A549 (cell line): ENCODE data around the gene LGR5. TPM values are rescaled to one million over a fixed set of nuclear protein-coding genes. Genes with fewer than 3 reads are reported as not detected.

Experiments
- ATAC-seq, 2 experiments: fragments of 200-7000 bp in 1 of 2; fragments of >200 bp in 1 of 2; cut with Nextera tagmentation in 1 of 2; cut with Tn5 transposase in 1 of 2; 3 replicates each; pipeline versions ENCODE4 v1.8.0 to v1.9.1; 2018 to 2020; ENCODE audit warnings: mild to moderate bottlenecking in 1 of 2, moderate library complexity in 1 of 2
- CTCF ChIA-PET: fragments of 300-600 bp; sonication (Branson Sonifier 250); formaldehyde crosslinking; extraction: SDS; loops from one replicate; lab custom pipeline; 2021; ENCODE audit warnings: antibody characterized with exemption, inconsistent platforms; lab: Yijun Ruan, JAX
- POLR2A ChIA-PET: fragments of 350-600 bp; formaldehyde crosslinking; extraction: SDS; loops from one replicate; lab custom pipeline; 2021; ENCODE audit warnings: antibody characterized with exemption, inconsistent platforms; lab: Yijun Ruan, JAX
- DNase-seq, 2 experiments: peaks; one replicate each; pipeline versions ENCODE4 v3.0.0 to v3.0.0-alpha.2; 2011 to 2016; ENCODE audit warnings: low read depth in 1 of 2, low spot score in 1 of 2
- FAIRE-seq: peaks from 2 replicates; lab custom pipeline; 2011; peaks lifted over from hg19 to GRCh38; lab: Jason Lieb, UNC
- H3K27ac ChIP-seq, 2 experiments: fragments of >200 bp; sonication (Bioruptor Twin); formaldehyde crosslinking; 3 replicates each; pipeline ENCODE4 v1.5.1; 2016 to 2017
- H3K4me1 ChIP-seq: fragments of >200 bp; sonication (Bioruptor Twin); formaldehyde crosslinking; 3 replicates; pipeline ENCODE4 v1.6.1; 2016
- H3K4me2 ChIP-seq: fragments of >200 bp; sonication (Bioruptor Twin); formaldehyde crosslinking; 3 replicates; pipeline ENCODE4 v1.6.1; 2016
- H3K4me3 ChIP-seq: fragments of >200 bp; sonication (Bioruptor Twin); formaldehyde crosslinking; 3 replicates; pipeline ENCODE4 v1.5.1; 2016
- H3K9me3 ChIP-seq: fragments of >200 bp; sonication (Bioruptor Twin); formaldehyde crosslinking; 3 replicates; pipeline ENCODE4 v1.6.1; 2016
- CBX2 ChIP-seq: fragments of 200-600 bp; sonication (generic); IDR thresholded peaks from 2 replicates; pipeline ENCODE4 v1.6.1; 2016; ENCODE audit warnings: low read depth, mild to moderate bottlenecking, borderline replicate concordance
- CEBPB ChIP-seq, 2 experiments: fragments of >200 bp in 1 of 2; sonication (Bioruptor Twin) in 1 of 2; formaldehyde crosslinking in 1 of 2; IDR thresholded peaks; 2 replicates each; pipeline ENCODE4 v1.6.1; 2012 to 2016
- CHD4 ChIP-seq: fragments of 200-600 bp; sonication (generic); IDR thresholded peaks from 2 replicates; pipeline ENCODE4 v1.6.1; 2016; ENCODE audit warnings: antibody characterized with exemption, mild to moderate bottlenecking, borderline replicate concordance
- EHF ChIP-seq: fragments of 250-450 bp; sonication (Bioruptor Pico); IDR thresholded peaks from 2 replicates; pipeline ENCODE4 v1.5.0; 2020; ENCODE audit warnings: mild to moderate bottlenecking
- EHMT2 ChIP-seq: fragments of 200-600 bp; sonication (generic); IDR thresholded peaks from 2 replicates; pipeline ENCODE4 v1.6.1; 2016; ENCODE audit warnings: antibody characterized with exemption, low read depth, mild to moderate bottlenecking, moderate library complexity
- FOSB ChIP-seq: fragments of 250-450 bp; sonication (Bioruptor Pico); IDR thresholded peaks from 2 replicates; pipeline ENCODE4 v1.5.0; 2020; ENCODE audit warnings: mild to moderate bottlenecking, moderate library complexity
- FOSL2 ChIP-seq, 2 experiments: fragments of 450-650 bp in 1 of 2; fragments of >200 bp in 1 of 2; sonication (Bioruptor Twin) in 1 of 2; formaldehyde crosslinking; IDR thresholded peaks; 2 replicates each; pipeline versions ENCODE4 v1.5.0 to v1.6.1; 2016 to 2020; ENCODE audit warnings: mild to moderate bottlenecking in 1 of 2, moderate library complexity in 1 of 2
- GATA3 ChIP-seq: IDR thresholded peaks from 2 replicates; pipeline ENCODE4 v1.6.1; 2012; ENCODE audit warnings: borderline replicate concordance
- HOXA7 ChIP-seq: fragments of 250-450 bp; sonication (Bioruptor Pico); IDR thresholded peaks from 2 replicates; pipeline ENCODE4 v1.5.0; 2020; ENCODE audit warnings: mild to moderate bottlenecking, moderate library complexity
- HOXB13 ChIP-seq: fragments of 250-450 bp; sonication (Bioruptor Pico); IDR thresholded peaks from 2 replicates; pipeline ENCODE4 v1.5.0; 2020; ENCODE audit warnings: low read depth, mild to moderate bottlenecking, moderate library complexity
- JUN ChIP-seq, 2 experiments: fragments of >200 bp; sonication (Bioruptor Twin); formaldehyde crosslinking; IDR thresholded peaks; 2 replicates in 1 of 2; 3 replicates in 1 of 2; pipeline ENCODE4 v1.6.1; 2016 to 2017
- KDM1A ChIP-seq: fragments of 200-600 bp; sonication (generic); IDR thresholded peaks from 2 replicates; pipeline ENCODE4 v1.6.1; 2016; ENCODE audit warnings: low read depth, mild to moderate bottlenecking
- KDM5A ChIP-seq: fragments of 200-600 bp; sonication (generic); IDR thresholded peaks from 2 replicates; pipeline ENCODE4 v1.6.1; 2016; ENCODE audit warnings: antibody characterized with exemption, mild to moderate bottlenecking
- MAZ ChIP-seq: fragments of 150-350 bp; IDR thresholded peaks from 2 replicates; pipeline ENCODE4 v1.6.1; 2014; ENCODE audit warnings: antibody characterized with exemption, low read depth, low read length, borderline replicate concordance
- NR3C1 ChIP-seq: fragments of >200 bp; sonication (Bioruptor Twin); formaldehyde crosslinking; IDR thresholded peaks from 3 replicates; pipeline ENCODE4 v1.6.1; 2017
- PHF8 ChIP-seq: fragments of 200-600 bp; sonication (generic); IDR thresholded peaks from 2 replicates; pipeline ENCODE4 v1.6.1; 2016; ENCODE audit warnings: low read depth, mild to moderate bottlenecking, antibody characterized with exemption, moderate library complexity, borderline replicate concordance
- POLR2A ChIP-seq: IDR thresholded peaks from 2 replicates; pipeline ENCODE4 v1.6.1; 2012; ENCODE audit warnings: mild to moderate bottlenecking, low read length
- RAD21 ChIP-seq, 2 experiments: fragments of >200 bp in 1 of 2; sonication (Bioruptor Twin) in 1 of 2; formaldehyde crosslinking in 1 of 2; IDR thresholded peaks in 1 of 2; conservative IDR thresholded peaks in 1 of 2; 2 replicates in 1 of 2; 3 replicates in 1 of 2; pipeline ENCODE4 v1.6.1; 2012 to 2018; ENCODE audit warnings: inconsistent platforms in 1 of 2
- SREBF2 ChIP-seq: fragments of 450-650 bp; IDR thresholded peaks from 2 replicates; pipeline ENCODE4 v1.6.1; 2014; ENCODE audit warnings: mild to moderate bottlenecking, moderate library complexity
- TFCP2L1 ChIP-seq: fragments of 250-450 bp; sonication (Bioruptor Pico); IDR thresholded peaks from 2 replicates; pipeline ENCODE4 v1.5.0; 2021; ENCODE audit warnings: mild to moderate bottlenecking
- ZC3H11A ChIP-seq: fragments of 450-650 bp; IDR thresholded peaks from 2 replicates; pipeline ENCODE4 v1.6.1; 2014; ENCODE audit warnings: antibody characterized with exemption, mild to moderate bottlenecking
- WGBS: methylation state at CpG from one replicate; pipeline ENCODE4 v1.1.6; 2017; ENCODE audit errors: missing lambda C conversion rate; 5-methylcytosine and 5-hydroxymethylcytosine counted together
- polyA plus RNA-seq, 4 experiments: library from polyadenylated mRNA; depleted of rRNA in 3 of 4; stranded (reverse); fragments of >200 nt; fragmentation: RNase III in 1 of 4; extraction: RNeasy Plus Mini Kit Qiagen cat#74134 plus additional on column Dnase treatment in 1 of 4; gene quantifications; 2 replicates in 3 of 4; 3 replicates in 1 of 4; pipeline ENCODE4 v1.2.3, GENCODE V29; 2011 to 2017
- TF ChIP-seq, protein P1 (sequence below): IDR thresholded peaks from 2 replicates; pipeline ENCODE4 v1.6.1; 2012
- TF ChIP-seq, protein P2 (sequence below): fragments of >200 bp; sonication (Bioruptor Twin); formaldehyde crosslinking; IDR thresholded peaks from 3 replicates; pipeline ENCODE4 v1.5.1; 2016
- TF ChIP-seq, protein P3 (sequence below): fragments of >200 bp; sonication (Bioruptor Twin); formaldehyde crosslinking; IDR thresholded peaks from 3 replicates; pipeline ENCODE4 v1.6.1; 2016
- TF ChIP-seq, protein P4 (sequence below): fragments of >200 bp; sonication (Bioruptor Twin); formaldehyde crosslinking; IDR thresholded peaks from 2 replicates; pipeline ENCODE4 v1.6.1; 2016

Gene LGR5
- polyA plus RNA-seq, 2 of the 4 experiments (the other 2 are of a cell fraction), result not detected

DNA sequence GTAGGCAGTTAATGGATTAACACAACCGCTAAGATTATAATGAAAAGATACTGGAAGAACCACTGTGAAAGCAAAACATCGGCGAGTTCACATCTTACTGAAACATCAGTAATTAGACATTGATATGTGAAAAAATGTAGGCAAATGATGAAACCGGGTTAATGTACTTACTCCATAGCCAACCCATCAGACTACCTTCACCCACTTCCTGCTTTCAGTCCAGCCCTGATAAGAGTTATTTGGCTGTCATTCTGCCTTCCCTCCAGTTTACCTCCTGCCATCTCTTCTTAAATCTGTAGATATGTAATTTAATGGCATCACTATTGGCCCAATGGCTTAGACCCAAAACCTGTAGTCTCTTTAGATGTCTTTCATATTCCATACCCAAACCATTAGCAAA is 46.0 kb upstream of the LGR5 start:
- ChIA-PET POLR2A (no interaction called here), CTCF (interaction anchor here (1.5 kb wide), 2 partner anchors 30 to 198 kb away, joined by 3 to 5 read pairs; no protein-coding TSS in a partner anchor)
- Histone ChIP-seq H3K4me1 (peaks cover 6% of the 10 kb centered on the region; the same call in 1 of the 3 replicates), H3K9me3 (no peaks in the 10 kb centered on the region), H3K27ac (no peak overlapping the region), H3K4me3 (no peak overlapping the region), H3K4me2 (no peak overlapping the region)
- FAIRE-seq, result no peak
- no peak for DNase-seq
- TF ChIP-seq JUN (IDR thresholded peaks at IDR 0.05) (no peak), FOSB (no peak), KDM5A (no peak), TFCP2L1 (CRISPR knock-in tag) (no peak), KDM1A (no peak), CBX2 (no peak), MAZ (no peak), EHMT2 (no peak), CHD4 (no peak), RAD21 (conservative IDR thresholded peaks at IDR 0.05 in 1 of 2, IDR thresholded peaks at IDR 0.05 in 1 of 2) (no peak), POLR2A (no peak), HOXB13 (CRISPR knock-in tag) (no peak), HOXA7 (CRISPR knock-in tag) (no peak)
- TF ChIP-seq, protein P1, sequence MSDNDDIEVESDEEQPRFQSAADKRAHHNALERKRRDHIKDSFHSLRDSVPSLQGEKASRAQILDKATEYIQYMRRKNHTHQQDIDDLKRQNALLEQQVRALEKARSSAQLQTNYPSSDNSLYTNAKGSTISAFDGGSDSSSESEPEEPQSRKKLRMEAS, result no peak
- TF ChIP-seq, protein P2, sequence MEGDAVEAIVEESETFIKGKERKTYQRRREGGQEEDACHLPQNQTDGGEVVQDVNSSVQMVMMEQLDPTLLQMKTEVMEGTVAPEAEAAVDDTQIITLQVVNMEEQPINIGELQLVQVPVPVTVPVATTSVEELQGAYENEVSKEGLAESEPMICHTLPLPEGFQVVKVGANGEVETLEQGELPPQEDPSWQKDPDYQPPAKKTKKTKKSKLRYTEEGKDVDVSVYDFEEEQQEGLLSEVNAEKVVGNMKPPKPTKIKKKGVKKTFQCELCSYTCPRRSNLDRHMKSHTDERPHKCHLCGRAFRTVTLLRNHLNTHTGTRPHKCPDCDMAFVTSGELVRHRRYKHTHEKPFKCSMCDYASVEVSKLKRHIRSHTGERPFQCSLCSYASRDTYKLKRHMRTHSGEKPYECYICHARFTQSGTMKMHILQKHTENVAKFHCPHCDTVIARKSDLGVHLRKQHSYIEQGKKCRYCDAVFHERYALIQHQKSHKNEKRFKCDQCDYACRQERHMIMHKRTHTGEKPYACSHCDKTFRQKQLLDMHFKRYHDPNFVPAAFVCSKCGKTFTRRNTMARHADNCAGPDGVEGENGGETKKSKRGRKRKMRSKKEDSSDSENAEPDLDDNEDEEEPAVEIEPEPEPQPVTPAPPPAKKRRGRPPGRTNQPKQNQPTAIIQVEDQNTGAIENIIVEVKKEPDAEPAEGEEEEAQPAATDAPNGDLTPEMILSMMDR, result no peak
- TF ChIP-seq, protein P3, sequence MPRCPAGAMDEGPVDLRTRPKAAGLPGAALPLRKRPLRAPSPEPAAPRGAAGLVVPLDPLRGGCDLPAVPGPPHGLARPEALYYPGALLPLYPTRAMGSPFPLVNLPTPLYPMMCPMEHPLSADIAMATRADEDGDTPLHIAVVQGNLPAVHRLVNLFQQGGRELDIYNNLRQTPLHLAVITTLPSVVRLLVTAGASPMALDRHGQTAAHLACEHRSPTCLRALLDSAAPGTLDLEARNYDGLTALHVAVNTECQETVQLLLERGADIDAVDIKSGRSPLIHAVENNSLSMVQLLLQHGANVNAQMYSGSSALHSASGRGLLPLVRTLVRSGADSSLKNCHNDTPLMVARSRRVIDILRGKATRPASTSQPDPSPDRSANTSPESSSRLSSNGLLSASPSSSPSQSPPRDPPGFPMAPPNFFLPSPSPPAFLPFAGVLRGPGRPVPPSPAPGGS, result no peak
- ATAC-seq, result no peak
- WGBS, result 80% methylated on average over 4 of the region's 4 CpGs

DNA sequence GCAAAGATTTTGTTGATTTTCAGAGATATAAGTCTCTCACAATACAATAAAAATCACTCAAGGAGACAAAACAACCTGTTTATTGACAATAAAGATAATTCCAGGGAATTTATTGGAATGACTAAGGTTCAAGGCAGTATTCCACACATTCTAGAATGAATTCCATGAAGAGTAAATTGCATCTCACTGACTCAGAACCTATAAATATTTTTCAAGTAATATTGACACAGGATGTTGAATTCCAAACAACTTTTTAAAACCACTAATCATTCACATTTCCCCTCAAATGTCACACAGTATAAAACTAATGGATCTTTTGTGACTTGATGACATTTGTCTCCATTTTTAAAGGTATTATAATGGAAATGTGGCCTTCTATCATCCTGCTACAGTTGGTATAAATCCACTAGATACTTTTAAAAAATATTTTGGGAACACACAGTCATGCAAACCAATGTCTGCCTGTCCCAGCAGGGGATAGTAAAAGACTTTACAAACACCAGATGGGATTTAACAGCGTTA is 42.1 kb upstream of the LGR5 start:
- CTCF ChIA-PET, result no interaction called here
- TF ChIP-seq FOSL2 (IDR thresholded peaks at IDR 0.05), result no peak
- peak; percentile 40; the same call in 1 of the 2 replicates for TF ChIP-seq FOSL2 (CRISPR knock-in tag; IDR thresholded peaks at IDR 0.05)
- peak; percentile 58; the same call in 1 of the 2 replicates for TF ChIP-seq GATA3
- TF ChIP-seq, protein P4, sequence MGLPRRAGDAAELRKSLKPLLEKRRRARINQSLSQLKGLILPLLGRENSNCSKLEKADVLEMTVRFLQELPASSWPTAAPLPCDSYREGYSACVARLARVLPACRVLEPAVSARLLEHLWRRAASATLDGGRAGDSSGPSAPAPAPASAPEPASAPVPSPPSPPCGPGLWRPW, result no peak
- H3K4me2 ChIP-seq, result peak overlapping the region; percentile 15; the same call in 2 of the 3 replicates
- H3K4me3 ChIP-seq, result no peak overlapping the region
- no peak overlapping the region for H3K27ac ChIP-seq
- 14% methylated on average over 1 of the region's 1 CpG for WGBS
- H3K9me3 ChIP-seq, result no peaks in the 10 kb centered on the region
- DNase-seq (no peak), FAIRE-seq (no peak), ATAC-seq (no peak)
- H3K4me1 ChIP-seq, result peaks cover 6% of the 10 kb centered on the region; the same call in 1 of the 3 replicates
- POLR2A ChIA-PET, result no interaction called here

DNA sequence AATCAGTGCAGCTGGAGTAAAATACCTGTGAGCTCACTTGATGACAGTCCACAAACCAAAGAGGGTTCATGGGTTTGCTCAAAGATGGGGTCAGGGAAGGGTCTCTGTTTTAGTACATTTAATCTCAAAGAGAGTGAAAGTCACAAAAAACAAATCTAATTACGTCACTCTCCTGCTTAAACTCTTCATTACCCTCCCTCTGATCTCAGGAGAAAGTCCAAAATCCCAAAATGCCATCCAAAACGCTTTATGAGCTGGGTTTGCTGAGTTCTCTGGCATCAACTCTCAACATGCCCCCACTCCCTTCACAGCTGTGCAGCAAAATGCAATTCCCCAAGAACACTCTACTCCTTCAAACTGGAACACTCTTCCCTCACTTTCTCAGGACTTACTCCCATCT is 40.4 kb upstream of the LGR5 start:
- H3K4me3 ChIP-seq, result no peak overlapping the region
- H3K4me1 ChIP-seq, result peaks cover 6% of the 10 kb centered on the region; the same call in 1 of the 3 replicates
- H3K9me3 ChIP-seq, result no peaks in the 10 kb centered on the region
- H3K27ac ChIP-seq, result no peak overlapping the region
- POLR2A ChIA-PET, result no interaction called here
- TF ChIP-seq KDM5A, result no peak
- TF ChIP-seq CEBPB (IDR thresholded peaks at IDR 0.05), result no peak
- TF ChIP-seq POLR2A, result no peak
- TF ChIP-seq PHF8, result no peak
- TF ChIP-seq RAD21 (conservative IDR thresholded peaks at IDR 0.05 in 1 of 2, IDR thresholded peaks at IDR 0.05 in 1 of 2), result no peak
- no peak for TF ChIP-seq ZC3H11A
- TF ChIP-seq JUN (IDR thresholded peaks at IDR 0.05), result no peak
- no peak for TF ChIP-seq EHF (CRISPR knock-in tag)
- no peak for TF ChIP-seq SREBF2
- TF ChIP-seq NR3C1, result no peak
- TF ChIP-seq, all 56 proteins: peak for 0
- 16% methylated on average over 2 of the region's 2 CpGs for WGBS
- no peak overlapping the region for H3K4me2 ChIP-seq
- FAIRE-seq (no peak), ATAC-seq (no peak), DNase-seq (no peak)
- CTCF ChIA-PET, result interaction anchor here (0.9 kb wide), 1 partner anchor 22 kb away, joined by 3 read pairs; no protein-coding TSS in a partner anchor
